Urothelium cell line (cell line): ENCODE data around the gene AKT2.
"Not testable (repeated sequence)": the region's sequence is repeated elsewhere in the genome, so short reads cannot be mapped to it uniquely, and the experiment has no call there.

Experiments
- DNase-seq: peaks from one replicate; pipeline ENCODE4 v3.0.0; 2011; ENCODE audit warnings: low spot score, mixed read lengths
- FAIRE-seq: peaks from 2 replicates; lab custom pipeline; 2011; peaks lifted over from hg19 to GRCh38; lab: Jason Lieb, UNC

Gene AKT2

GRCh38 chr19:40284501-40285352 is at the start of gene AKT2:
Gene AKT2 (minus strand): TSS chr19:40285345. CDS start chr19:40265267, 20,078 bp downstream.
- peak; percentile 78 for DNase-seq
- FAIRE-seq = no peak

DNA sequence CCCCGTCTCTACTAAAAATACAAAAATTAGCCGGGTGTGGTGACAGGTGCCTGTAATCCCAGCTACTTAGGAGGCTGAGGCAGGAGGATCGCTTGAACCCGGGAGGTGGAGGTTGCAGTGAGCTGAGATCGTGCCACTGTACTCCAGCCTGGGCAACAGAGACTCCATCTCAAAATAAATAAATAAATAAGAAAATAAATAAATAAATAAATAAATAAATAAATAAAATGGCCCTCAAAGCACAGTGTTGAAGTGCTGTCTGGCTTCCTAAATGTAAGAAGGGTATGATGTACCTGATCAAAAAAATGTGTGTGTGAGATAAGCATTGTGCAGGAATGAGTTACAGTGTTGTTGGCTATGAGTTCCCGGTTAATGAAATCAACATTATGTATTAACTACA is 47.9 kb upstream of the AKT2 start:
- not testable (repeated sequence) for DNase-seq, FAIRE-seq

- FAIRE-seq (no peak), DNase-seq (no peak)
Observed at GRCh38 chr19:40332669-40333068, 47.5 kb upstream of the AKT2 start.

DNA sequence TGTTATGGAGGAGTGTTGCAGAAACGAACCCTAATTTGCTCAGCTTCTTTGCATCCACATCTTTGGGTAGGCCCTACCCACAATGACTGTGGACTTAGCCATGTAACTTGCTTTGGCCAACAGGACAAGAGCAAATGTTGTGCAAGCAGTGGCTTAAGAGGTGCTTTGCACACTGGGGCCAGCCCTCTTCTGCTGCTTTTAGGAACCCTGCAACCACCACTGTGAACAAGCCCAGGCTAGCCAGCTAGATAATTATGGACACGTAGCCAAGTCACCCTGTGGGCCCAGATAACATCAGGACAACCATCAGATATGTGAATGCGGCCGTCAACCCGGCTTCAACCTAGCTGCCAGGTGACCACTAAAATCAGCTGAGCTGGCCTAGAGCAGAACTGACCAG is 45.9 kb upstream of the AKT2 start:
- DNase-seq = no peak
- FAIRE-seq = no peak

DNA sequence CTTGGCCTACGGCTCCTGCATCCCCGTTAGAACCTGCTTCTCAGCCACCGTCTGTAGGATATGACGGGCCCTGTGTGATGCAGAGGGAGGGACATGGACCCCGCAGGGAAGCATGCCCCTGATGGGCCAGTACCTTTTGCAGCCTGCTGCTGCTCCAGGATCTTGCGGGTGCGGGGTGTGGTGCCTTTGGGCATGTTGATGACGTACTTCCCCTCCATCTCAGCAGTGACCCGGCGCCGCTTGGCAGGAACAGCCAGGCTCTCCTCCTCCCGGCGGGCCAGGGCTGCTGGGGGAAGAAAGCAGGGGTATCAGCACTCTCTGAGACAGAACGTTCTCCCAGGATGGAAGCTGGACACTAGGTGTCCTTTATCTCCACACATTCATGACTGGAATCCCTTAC is 41.1 kb upstream of the AKT2 start:
- FAIRE-seq (no peak), DNase-seq (no peak)

DNA sequence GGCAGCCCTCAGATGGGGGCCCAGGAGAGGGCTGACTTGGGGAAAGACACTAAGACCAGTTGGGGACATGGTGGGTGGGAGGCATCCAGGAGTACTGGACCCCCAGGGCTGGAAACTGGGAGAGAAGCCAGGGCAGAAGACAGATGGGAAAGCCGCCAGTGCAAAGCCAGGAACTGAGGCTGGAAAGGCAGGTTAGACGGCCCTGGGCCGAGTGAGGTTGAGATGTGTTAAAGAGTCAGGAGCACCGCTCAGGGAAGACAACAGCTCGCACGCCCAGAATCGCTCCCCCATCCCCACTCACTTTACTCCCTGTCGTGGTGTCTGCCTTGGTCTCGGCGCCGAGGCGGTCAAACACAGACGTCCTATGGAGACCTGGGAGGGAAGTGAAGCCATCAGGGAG is 38.6 kb upstream of the AKT2 start:
- FAIRE-seq (no peak), DNase-seq (no peak)

- FAIRE-seq = no peak
- no peak for DNase-seq
Observed at GRCh38 chr19:40322951-40323615, 37.9 kb upstream of the AKT2 start.

GRCh38 chr19:40322271-40322610 is 37.1 kb upstream of the AKT2 start:
- no peak for DNase-seq
- no peak for FAIRE-seq

DNA sequence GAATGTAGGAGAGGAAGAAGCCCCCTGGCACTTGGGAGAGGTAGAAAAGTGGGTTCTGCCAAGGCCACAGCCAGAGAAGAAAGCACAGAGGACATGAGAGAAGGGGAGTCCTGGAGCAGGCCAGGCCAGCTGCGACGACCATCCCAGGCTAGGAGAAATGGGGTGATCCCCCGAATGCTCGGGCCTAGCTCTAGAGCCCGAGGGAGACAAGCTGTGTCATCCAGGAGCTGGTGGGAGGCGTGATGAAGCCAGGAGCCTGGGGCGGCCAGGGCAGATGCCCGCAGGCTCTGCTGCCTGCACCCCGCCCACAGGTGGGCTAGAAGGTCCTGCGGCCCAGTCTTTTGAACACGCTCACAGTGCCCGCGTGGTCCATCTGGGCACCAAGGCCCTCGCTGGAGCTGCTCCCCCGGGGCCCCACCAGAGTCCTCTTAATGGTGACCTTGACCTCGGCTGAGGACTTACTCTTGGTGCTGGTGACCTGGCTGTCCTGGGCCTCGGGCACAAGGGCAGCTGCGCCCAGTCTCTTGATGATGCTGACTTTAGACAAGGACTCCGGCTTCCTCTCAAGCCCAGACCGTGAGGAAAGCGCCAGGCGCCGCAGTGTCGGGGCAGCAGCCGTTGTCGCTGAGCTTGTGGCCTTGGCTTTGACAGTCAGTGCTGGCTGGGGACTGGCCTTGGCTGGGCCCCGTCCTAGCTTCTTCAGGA is 36.6 kb upstream of the AKT2 start:
- no peak for FAIRE-seq
- no peak for DNase-seq

DNA sequence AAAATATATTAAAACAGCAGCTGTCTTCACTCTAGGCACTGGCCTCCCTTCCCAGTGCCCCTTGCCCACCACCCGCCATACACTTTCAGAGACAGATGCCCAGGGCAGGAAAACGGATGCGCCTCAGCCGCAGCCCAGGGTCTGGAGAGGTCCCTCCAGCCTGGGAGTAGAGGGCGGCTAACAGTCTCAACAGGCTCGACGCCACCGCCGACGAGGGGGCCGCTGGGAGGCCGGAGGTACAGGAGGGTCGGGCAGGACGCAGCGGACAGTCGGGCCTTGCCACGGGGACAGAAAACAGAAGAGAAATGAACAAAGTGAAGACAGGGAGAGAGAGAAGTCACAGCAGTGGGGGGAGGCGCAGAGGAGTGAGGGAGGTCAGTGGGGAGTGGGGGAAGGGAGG is 35.9 kb upstream of the AKT2 start:
- no peak for DNase-seq
- no peak for FAIRE-seq

GRCh38 chr19:40320558-40320935 is 35.4 kb upstream of the AKT2 start:
- no peak for FAIRE-seq
- DNase-seq = no peak

DNA sequence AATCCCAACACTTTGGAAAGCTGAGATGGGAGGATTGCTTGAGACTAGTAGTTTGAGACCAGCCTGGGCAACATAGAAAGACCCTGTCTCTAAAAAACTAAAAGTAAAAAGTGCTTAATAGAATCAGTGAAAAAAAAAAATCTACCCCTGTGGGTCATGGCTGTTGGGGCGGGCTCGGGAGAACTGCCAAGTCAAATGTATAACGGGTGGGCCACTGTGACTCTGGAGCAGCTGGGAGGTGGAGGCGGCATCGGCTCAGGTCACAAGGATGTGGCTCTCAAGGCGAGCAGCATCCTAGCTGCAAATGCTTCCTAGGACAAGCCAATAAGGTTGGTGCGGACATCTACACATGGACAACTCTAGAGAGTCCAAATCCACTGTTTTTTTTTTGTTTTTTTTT is 32.2 kb upstream of the AKT2 start:
- no peak for DNase-seq
- FAIRE-seq = no peak

- no peak for FAIRE-seq
Observed at GRCh38 chr19:40315812-40316470, 30.8 kb upstream of the AKT2 start.

DNA sequence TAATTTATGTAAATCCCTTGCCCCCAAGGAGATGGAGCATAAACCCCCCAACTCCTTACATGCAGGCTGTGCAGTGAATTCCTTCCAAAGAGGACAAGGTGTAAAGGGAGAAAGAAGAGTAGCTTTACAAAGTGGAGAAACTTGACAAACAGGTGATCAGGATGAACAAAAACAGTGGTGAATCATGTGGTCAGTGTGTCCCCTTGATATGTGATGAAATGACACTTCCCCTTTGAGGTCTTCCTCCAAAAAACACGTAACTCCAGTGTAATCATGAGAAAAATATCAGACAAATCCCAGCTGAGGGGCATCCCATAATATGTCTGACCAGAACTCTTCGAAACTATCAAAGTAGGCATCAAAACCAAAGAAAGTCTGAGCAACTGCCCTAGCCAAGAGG is 29.5 kb upstream of the AKT2 start:
- no peak for FAIRE-seq
- no peak for DNase-seq

More at GRCh38 chr19:40315812-40316470, 30.8 kb upstream of the AKT2 start:
- DNase-seq = no peak

DNA sequence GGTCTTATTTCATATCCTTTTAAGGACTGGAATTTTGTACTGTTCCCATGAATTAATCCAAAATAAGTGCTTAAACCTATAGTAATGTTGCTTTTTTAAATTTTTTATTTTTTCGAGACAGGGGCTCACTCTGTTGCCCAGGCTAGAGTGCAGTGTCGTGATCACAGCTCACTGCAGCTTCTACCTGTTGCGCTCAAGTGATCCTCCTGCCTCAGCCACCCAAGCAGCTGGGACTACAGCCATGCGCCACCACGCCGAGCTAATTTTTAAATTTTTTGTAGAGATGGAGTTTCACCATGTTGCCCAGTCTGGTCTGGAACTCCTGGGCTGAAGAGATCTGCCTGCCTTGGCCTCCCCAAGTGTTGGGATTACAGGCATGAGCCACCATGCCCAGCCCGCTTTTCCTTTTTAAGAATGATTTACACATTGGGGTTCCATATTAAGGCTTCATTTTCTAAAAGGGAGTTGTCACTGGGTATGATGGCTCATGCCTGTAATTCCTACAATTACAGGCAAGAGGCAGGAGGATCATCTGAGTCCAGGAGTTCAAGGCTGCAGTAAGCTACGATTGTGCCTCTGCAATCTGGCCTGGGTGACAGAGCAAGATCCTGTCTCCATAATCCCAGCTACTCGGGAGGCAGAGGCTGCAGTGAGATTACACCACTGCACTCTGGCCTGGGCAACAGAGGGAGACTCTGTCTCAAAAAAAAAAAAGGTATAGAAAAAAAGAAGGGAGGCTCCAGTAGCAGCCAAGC is 28.3 kb upstream of the AKT2 start:
- no peak for DNase-seq
- no peak for FAIRE-seq

GRCh38 chr19:40312533-40312932 is 27.4 kb upstream of the AKT2 start:
- DNase-seq = no peak
- no peak for FAIRE-seq

DNA sequence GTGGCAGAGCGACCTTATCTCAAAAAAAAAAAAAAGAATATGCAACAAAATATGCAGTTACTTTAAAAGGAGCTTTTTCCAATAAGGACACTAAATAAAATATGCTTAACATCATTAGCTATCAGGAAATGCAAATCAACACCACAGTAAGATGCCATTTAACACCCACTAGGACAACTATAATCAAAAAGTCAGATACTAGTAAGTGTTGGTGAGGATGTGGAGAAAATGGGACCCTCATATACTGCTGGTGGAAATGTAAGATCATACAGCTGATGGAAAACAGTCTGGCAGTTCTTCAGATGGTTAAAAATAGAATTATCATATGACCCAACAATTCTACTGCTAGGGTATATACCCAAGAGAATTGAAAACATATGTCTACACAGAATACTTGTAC is 24.5 kb upstream of the AKT2 start:
- DNase-seq = no peak
- FAIRE-seq = no peak

DNA sequence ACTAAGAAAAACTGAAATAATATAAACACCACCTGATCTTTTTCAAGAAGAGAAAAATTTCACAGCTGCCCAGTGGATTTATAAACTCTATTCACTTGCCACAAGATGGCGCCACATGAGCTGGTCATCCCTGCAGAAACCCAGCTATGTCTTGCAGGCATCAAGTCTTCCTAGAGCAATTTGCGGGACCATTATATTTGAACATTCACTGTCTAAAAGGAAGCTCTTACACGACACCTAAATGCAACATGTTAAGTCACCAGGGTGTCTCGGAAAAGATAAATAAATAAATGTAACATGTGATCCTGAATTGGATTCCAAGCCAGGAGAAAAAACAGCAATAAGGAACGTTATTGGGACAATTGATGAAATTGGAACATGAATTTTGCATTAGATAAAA is 20.3 kb upstream of the AKT2 start:
- FAIRE-seq (no peak), DNase-seq (peak; percentile 79)

- DNase-seq = no peak
- FAIRE-seq = no peak
Observed at GRCh38 chr19:40304306-40304705, 19.2 kb upstream of the AKT2 start.

- no peak for DNase-seq
Observed at GRCh38 chr19:40303765-40304164, 18.6 kb upstream of the AKT2 start.

More at GRCh38 chr19:40303765-40304164, 18.6 kb upstream of the AKT2 start:
- no peak for FAIRE-seq
